HepG2 (cell line): ENCODE data around the gene RPE. TPM values are rescaled to one million over a fixed set of nuclear protein-coding genes. Genes with fewer than 3 reads are reported as not detected.
A peak's percentile ranks its signal among the peaks of the same experiment; 100 is the strongest.

Experiments used
- ATAC-seq: fragments of 200-7000 bp; cut with Tn5 transposase; 3 replicates; pipeline ENCODE4 v1.9.1; 2020; ENCODE audit warnings: mild to moderate bottlenecking, moderate library complexity
- BruUV-seq: library from RNA; stranded (reverse); fragments of 400-500 nt; replicated peaks from 2 replicates; lab custom pipeline; 2021; lab: Mats Ljungman, UMichigan
- CTCF ChIA-PET: fragments of 300-600 bp; formaldehyde crosslinking; extraction: SDS; loops from one replicate; lab custom pipeline; 2021; ENCODE audit warnings: low total read pairs, inconsistent platforms, low intra/inter-chr PET ratio; lab: Yijun Ruan, JAX
- POLR2A ChIA-PET: fragments of 350-600 bp; sonication (Branson Sonifier 250); formaldehyde crosslinking; loops from one replicate; lab custom pipeline; 2020; ENCODE audit warnings: antibody characterized with exemption, inconsistent platforms; lab: Yijun Ruan, JAX
- DNase-seq: peaks from one replicate; pipeline ENCODE4 v3.0.0-alpha.2; 2015; ENCODE audit warnings: low spot score
- FAIRE-seq: peaks from 3 replicates; lab custom pipeline; 2011; peaks lifted over from hg19 to GRCh38; lab: Jason Lieb, UNC
- H2AFZ ChIP-seq: one replicate; pipeline ENCODE4 v1.6.1; 2011; ENCODE audit warnings: low read length, inconsistent platforms
- H3K27ac ChIP-seq: fragments of 300-600 bp; 3 replicates; pipeline ENCODE4 v1.8.0; 2011; ENCODE audit warnings: mixed run types, mild to moderate bottlenecking, mixed read lengths, low read length, inconsistent platforms; ENCODE audit not compliant: insufficient read depth; ENCODE audit errors: extremely low read length
- H3K27me3 ChIP-seq, 2 experiments: fragments of 200-600 bp in 1 of 2; 2 replicates in 1 of 2; 3 replicates in 1 of 2; pipeline versions ENCODE4 v1.6.0 to v1.8.0; 2011; ENCODE audit warnings: low read length in 2 of 2, mild to moderate bottlenecking in 2 of 2, moderate library complexity in 2 of 2, inconsistent platforms in 1 of 2; ENCODE audit not compliant: insufficient read depth in 2 of 2, control insufficient read depth in 1 of 2
- H3K36me3 ChIP-seq, 2 experiments: fragments of 200-600 bp in 1 of 2; replicated peaks in 1 of 2; 2 replicates in 1 of 2; 3 replicates in 1 of 2; pipeline versions ENCODE4 v1.5.1 to v1.8.0; 2011; ENCODE audit warnings: low read length in 2 of 2, inconsistent platforms in 1 of 2; ENCODE audit not compliant: insufficient read depth in 2 of 2, control insufficient read depth in 1 of 2
- H3K4me1 ChIP-seq: 2 replicates; pipeline ENCODE4 v1.5.1; 2012; ENCODE audit warnings: low read length, inconsistent platforms; ENCODE audit not compliant: insufficient read depth
- H3K4me2 ChIP-seq: 2 replicates; pipeline ENCODE4 v1.6.0; 2011; ENCODE audit warnings: low read depth, low read length, inconsistent platforms
- H3K4me3 ChIP-seq, 3 experiments: fragments of 200-600 bp in 1 of 3; sonication (generic), shearing (Covaris generic) in 1 of 3; replicated peaks in 1 of 3; 2 replicates each; pipeline ENCODE4 v1.5.1; 2011 to 2016; ENCODE audit warnings: low read length in 3 of 3, inconsistent platforms in 2 of 3, low read depth in 2 of 3, mild to moderate bottlenecking in 2 of 3, control low read depth in 1 of 3, mixed read lengths in 1 of 3; ENCODE audit not compliant: insufficient read depth in 1 of 3
- H3K79me2 ChIP-seq: one replicate; pipeline ENCODE4 v1.6.1; 2011; ENCODE audit warnings: low read length, inconsistent platforms; ENCODE audit not compliant: insufficient read depth
- H3K9ac ChIP-seq: 2 replicates; pipeline ENCODE4 v1.6.0; 2011; ENCODE audit warnings: mild to moderate bottlenecking, low read depth, low read length, inconsistent platforms; ENCODE audit not compliant: insufficient read depth
- H3K9me3 ChIP-seq: 2 replicates; pipeline ENCODE4 v1.5.1; 2012; ENCODE audit warnings: mild to moderate bottlenecking, low read length
- H4K20me1 ChIP-seq: 2 replicates; pipeline ENCODE4 v1.6.0; 2011; ENCODE audit warnings: inconsistent platforms, mild to moderate bottlenecking, low read length, moderate library complexity; ENCODE audit not compliant: insufficient read depth
- AGO2 ChIP-seq: fragments of 200-400 bp; formaldehyde crosslinking; optimal IDR thresholded peaks from 2 replicates; pipeline ENCODE3; 2017; ENCODE audit warnings: mild to moderate bottlenecking, low read depth, low read length, moderate library complexity
- GPN1 ChIP-seq: sonication (generic); formaldehyde crosslinking; IDR thresholded peaks from 2 replicates; pipeline ENCODE4 v1.5.1; 2020; ENCODE audit warnings: missing genetic modification reagents, borderline replicate concordance
- MAFF ChIP-seq: IDR thresholded peaks from 2 replicates; pipeline ENCODE4 v1.6.1; 2011; ENCODE audit warnings: low read depth, low read length, improper control_type of control experiment
- MAFK ChIP-seq, 2 experiments: IDR thresholded peaks in 1 of 2; conservative IDR thresholded peaks in 1 of 2; 2 replicates each; pipeline ENCODE4 v1.6.1; 2011; ENCODE audit warnings: improper control_type of control experiment in 2 of 2, low read length in 2 of 2
- PAF1 ChIP-seq: IDR thresholded peaks from 2 replicates; pipeline ENCODE4 v1.6.1; 2016; ENCODE audit warnings: missing genetic modification reagents, missing compliant biosample characterization
- RBM22 ChIP-seq: fragments of 200-400 bp; formaldehyde crosslinking; optimal IDR thresholded peaks from 2 replicates; pipeline ENCODE3; 2017; ENCODE audit warnings: mild to moderate bottlenecking, low read length, moderate library complexity
- SMC3 ChIP-seq: IDR thresholded peaks from 2 replicates; pipeline ENCODE4 v1.6.1; 2011; ENCODE audit warnings: low read length, improper control_type of control experiment
- SRSF9 ChIP-seq: fragments of 200-400 bp; formaldehyde crosslinking; IDR thresholded peaks from 2 replicates; pipeline ENCODE4 v1.6.1; 2018; ENCODE audit warnings: borderline replicate concordance, mild to moderate bottlenecking, low read depth, low read length; ENCODE audit not compliant: insufficient read depth, poor library complexity, severe bottlenecking
- SSRP1 ChIP-seq: IDR thresholded peaks from 2 replicates; pipeline ENCODE4 v1.6.1; 2016; ENCODE audit warnings: control low read depth
- YEATS4 ChIP-seq: sonication (generic); formaldehyde crosslinking; IDR thresholded peaks from 2 replicates; pipeline ENCODE4 v1.4.0; 2020; ENCODE audit warnings: missing genetic modification reagents, borderline replicate concordance
- WGBS: methylation state at CpG from one replicate; pipeline ENCODE4 v1.1.6; 2017; ENCODE audit warnings: low lambda C conversion rate; 5-methylcytosine and 5-hydroxymethylcytosine counted together
- in situ Hi-C: cut with HindIII; loops from 2 replicates; pipeline ENCODE4 v1.10.0; 2017; ENCODE audit warnings: low pct_unique_long_range_greater_than_20kb; ENCODE audit not compliant: extremely low pct_ligation_motif_present
- intact Hi-C: fragments of 100-400 bp; cut with micrococcal nuclease; formaldehyde crosslinking; loops from one replicate; pipeline ENCODE4 v1.10.0; 2022; ENCODE audit not compliant: unreplicated experiment
- polyA plus RNA-seq, 8 experiments: library from polyadenylated mRNA; depleted of rRNA in 3 of 8; stranded (reverse) in 7 of 8; unstranded in 1 of 8; fragments of >200 nt; fragmentation: Illumina TruSeq in 4 of 8; extraction: Trizol in 4 of 8; gene quantifications; 2 replicates each; pipeline versions ENCODE4 v1.2.1 to v1.2.3, GENCODE V29; 2011 to 2016; ENCODE audit warnings: low read depth in 4 of 8, missing spikeins in 1 of 8, mixed read lengths in 1 of 8; ENCODE audit not compliant: insufficient read depth in 1 of 8
- total RNA-seq, 5 experiments: library from RNA; depleted of rRNA; stranded (reverse); fragments of >200 nt; fragmentation: Illumina TruSeq; extraction: Trizol; gene quantifications; 2 replicates each; pipeline ENCODE4 v1.2.3, GENCODE V29; 2016; ENCODE audit warnings: low read depth in 1 of 5

The RPE gene
- total and polyA plus RNA-seq, 2 of the 13 experiments (the other 11 are each of a cell fraction or from before 2014, with no cell fraction given) = 72.3 to 107 TPM

DNA sequence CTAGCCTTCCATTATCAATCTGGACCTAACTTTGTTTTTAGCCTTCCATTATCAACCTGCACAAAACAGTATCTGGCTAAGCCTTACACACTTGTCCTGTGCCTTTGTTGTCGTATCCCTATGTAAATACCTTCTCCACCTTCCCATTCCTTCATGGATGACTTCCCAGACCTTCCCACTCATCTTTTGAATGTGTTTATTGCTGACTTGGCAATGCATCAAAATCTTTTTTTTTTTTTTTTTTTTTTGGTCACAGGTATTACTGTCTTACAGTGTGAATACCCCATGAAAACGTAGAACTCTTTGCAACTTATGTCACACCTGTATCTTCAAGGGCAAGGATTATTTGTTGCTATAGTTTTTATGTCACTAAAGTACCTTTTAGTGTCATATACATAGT, 25.7 kb downstream of the RPE start:
- peaks cover 1 to 10% of the 10 kb centered on the region in 2 experiments; a peak in 2 of 5 replicates for H3K36me3 ChIP-seq
- intact Hi-C loops = no loop called here
- no peak overlapping the region for H3K4me3 ChIP-seq
- ChIA-PET POLR2A (no interaction called here), CTCF (no interaction called here)
- WGBS = 97% methylated on average over 2 of the region's 2 CpGs
- no peak overlapping the region for H3K4me2 ChIP-seq
- H3K27ac ChIP-seq = no peak overlapping the region
- TF ChIP-seq YEATS4 (CRISPR knock-in tag) (no peak), MAFF (peak; percentile 92), AGO2 (no peak), SRSF9 (no peak), MAFK (conservative IDR thresholded peaks at IDR 0.05 in 1 of 2, IDR thresholded peaks at IDR 0.05 in 1 of 2; ENCODE audit: low read length in 2 of 2) (peak; percentile 93 to 95)
- no peaks in the 10 kb centered on the region for H3K4me1 ChIP-seq
- no peaks in the 10 kb centered on the region for H4K20me1 ChIP-seq
- no peak for FAIRE-seq
- in situ Hi-C loops = no loop called here
- BruUV-seq = no TSS peak
- H3K79me2 ChIP-seq = no peaks in the 10 kb centered on the region
- no peak for ATAC-seq
- no peak overlapping the region for H3K9ac ChIP-seq
- no peaks in the 10 kb centered on the region for H3K9me3 ChIP-seq
- no peak overlapping the region for H2AFZ ChIP-seq
- DNase-seq = no peak
- no peaks in the 10 kb centered on the region for H3K27me3 ChIP-seq

- in situ Hi-C loops = no loop called here
- Histone ChIP-seq H3K36me3 (no peaks in the 10 kb centered on the region), H2AFZ (no peak overlapping the region), H3K9ac (no peak overlapping the region), H3K9me3 (no peaks in the 10 kb centered on the region), H3K4me2 (no peak overlapping the region), H4K20me1 (no peaks in the 10 kb centered on the region), H3K4me1 (no peaks in the 10 kb centered on the region), H3K4me3 (no peak overlapping the region), H3K79me2 (no peaks in the 10 kb centered on the region), H3K27ac (no peak overlapping the region), H3K27me3 (no peaks in the 10 kb centered on the region)
- BruUV-seq = no TSS peak
- ATAC-seq (peak; percentile 43), DNase-seq (no peak), FAIRE-seq (no peak)
- intact Hi-C loops = no loop called here
- ChIA-PET CTCF (no interaction called here), POLR2A (no interaction called here)
- TF ChIP-seq GPN1 (CRISPR knock-in tag) (no peak), PAF1 (0 out of 2 replicates have a peak, but pooled peaks have one; percentile 51), RBM22 (peak; percentile 55), SSRP1 (peak; percentile 67; the same call in 1 of the 2 replicates), SMC3 (no peak)
- WGBS = 49% methylated on average over 2 of the region's 2 CpGs
Measured at GRCh38 chr2:210034087-210034683, 31.7 kb downstream of the RPE start.
